Pons (tissue), 1 donor: ENCODE results near the gene TLE5.
"Not testable (repeated sequence)": the region's sequence is repeated elsewhere in the genome, so short reads cannot be mapped to it uniquely, and the experiment has no call there.

Experiments
- DNase-seq: peaks from one replicate; pipeline ENCODE4 v3.0.0-alpha.2; 2016; ENCODE audit warnings: low spot score

TLE5 gene

GRCh38 chr19:3096267-3096901, 34.1 kb upstream of the TLE5 start:
- DNase-seq, result no peak

- DNase-seq, result no peak
These were observed 33.3 kb upstream of the TLE5 start for GRCh38 chr19:3095441-3096191.

- DNase-seq, result no peak
These were observed 32.5 kb upstream of the TLE5 start for GRCh38 chr19:3094601-3095440.

GRCh38 chr19:3089299-3089855, 27.1 kb upstream of the TLE5 start:
- DNase-seq, result not testable (repeated sequence)

- DNase-seq, result no peak
These were observed 25.5 kb upstream of the TLE5 start for GRCh38 chr19:3087769-3088168.

GRCh38 chr19:3084943-3085342, 22.6 kb upstream of the TLE5 start:
- no peak for DNase-seq

- no peak for DNase-seq
These were observed 21.7 kb upstream of the TLE5 start for GRCh38 chr19:3083964-3084363.

GRCh38 chr19:3082331-3082730, 20.0 kb upstream of the TLE5 start:
- no peak for DNase-seq

GRCh38 chr19:3080286-3080685, 18.0 kb upstream of the TLE5 start:
- no peak for DNase-seq

GRCh38 chr19:3079578-3079977, 17.3 kb upstream of the TLE5 start:
- no peak for DNase-seq

- DNase-seq, result no peak
These were observed 13.5 kb upstream of the TLE5 start for GRCh38 chr19:3075605-3076431.

GRCh38 chr19:3073931-3074595, 11.8 kb upstream of the TLE5 start:
- DNase-seq, result no peak

GRCh38 chr19:3073159-3073563, 10.9 kb upstream of the TLE5 start:
- no peak for DNase-seq

- no peak for DNase-seq
These were observed 9.5 kb upstream of the TLE5 start for GRCh38 chr19:3071768-3072167.

- DNase-seq, result no peak
These were observed 5.8 kb upstream of the TLE5 start for GRCh38 chr19:3068071-3068470.

GRCh38 chr19:3067563-3067962, 5.3 kb upstream of the TLE5 start:
- DNase-seq, result no peak

GRCh38 chr19:3066482-3067049, 4.3 kb upstream of the TLE5 start:
- no peak for DNase-seq

GRCh38 chr19:3065675-3066357, 3.5 kb upstream of the TLE5 start:
- no peak for DNase-seq

GRCh38 chr19:3064011-3064330, 1.7 kb upstream of the TLE5 start:
- DNase-seq, result no peak
